Progenitor cell of endocrine pancreas (in vitro differentiated cells): ENCODE measurements around the gene ZNF773. TPM values are rescaled to one million over a fixed set of nuclear protein-coding genes. Genes with fewer than 3 reads are reported as not detected.
"Not testable (repeated sequence)": the region's sequence is repeated elsewhere in the genome, so short reads cannot be mapped to it uniquely, and the experiment has no call there.

Experiments
- DNase-seq: peaks from one replicate; pipeline ENCODE4 v3.0.0; 2021; ENCODE audit warnings: low spot score; ENCODE audit not compliant: unreplicated experiment
- H3K27ac Mint-ChIP-seq: 2 replicates; pipeline ENCODE4 v1.8.0; 2021; ENCODE audit warnings: mild to moderate bottlenecking, moderate library complexity, mixed read lengths
- H3K27me3 Mint-ChIP-seq: 2 replicates; pipeline ENCODE4 v1.8.0; 2021; ENCODE audit warnings: mixed read lengths
- H3K36me3 Mint-ChIP-seq: 2 replicates; pipeline ENCODE4 v1.8.0; 2022; ENCODE audit warnings: mixed read lengths; ENCODE audit not compliant: insufficient read depth
- H3K4me1 Mint-ChIP-seq: 2 replicates; pipeline ENCODE4 v1.8.0; 2021; ENCODE audit warnings: low read depth, mixed read lengths
- H3K4me3 Mint-ChIP-seq: 2 replicates; pipeline ENCODE4 v1.8.0; 2021; ENCODE audit warnings: low read depth, mild to moderate bottlenecking, moderate library complexity, mixed read lengths
- H3K9me3 Mint-ChIP-seq: 2 replicates; pipeline ENCODE4 v1.8.0; 2021; ENCODE audit warnings: low read depth, mixed read lengths
- CTCF ChIP-seq: fragments of 200-600 bp; sonication (generic); IDR thresholded peaks from one replicate; pipeline ENCODE4 v1.5.0; 2021; ENCODE audit warnings: antibody characterized with exemption, mild to moderate bottlenecking; ENCODE audit not compliant: unreplicated experiment
- long read RNA-seq: library from polyadenylated mRNA; unstranded; transcript quantifications from one replicate; pipeline ENCODE4 v2.0.0, GENCODE V29; 2020
- total RNA-seq: library from RNA; stranded (reverse); gene quantifications from 2 replicates; pipeline ENCODE4 v1.2.1, GENCODE V29; 2021

The ZNF773 gene
- 8.4 and 8.7 TPM in 2 replicates for total RNA-seq
- long read RNA-seq, transcript ZNF773-204 (4 exons, 2,019 nt), result major isoform, 23 of 47 reads
- long read RNA-seq, transcript ZNF773-201 (4 exons, 2,206 nt), result minor isoform, 11 of 47 reads
- long read RNA-seq, partial matches to known transcripts, result 0 of 47 reads
- long read RNA-seq, other reads (novel, unspliced or antisense), result 12 of 47 reads

GRCh38 chr19:57499680-57500395 is at the start of gene ZNF773:
ZNF773 (plus strand) TSS chr19:57499938; CDS start chr19:57500081, 143 bp downstream.
- DNase-seq, result peak; percentile 81
- H3K27ac Mint-ChIP-seq, result peak within 1 kb of the TSS; percentile 69
- H3K36me3 Mint-ChIP-seq, result peaks cover 51% of the 10 kb centered on the region
- peaks cover 48% of the 10 kb centered on the region for H3K9me3 Mint-ChIP-seq
- not testable (repeated sequence) for H3K4me1 Mint-ChIP-seq, H3K27me3 Mint-ChIP-seq
- H3K4me3 Mint-ChIP-seq, result peak within 1 kb of the TSS; percentile 79

GRCh38 chr19:57452307-57452706 is 47.4 kb upstream of the ZNF773 start:
- TF ChIP-seq CTCF, result no peak
- Mint-ChIP-seq H3K4me1 (no peaks in the 10 kb centered on the region), H3K36me3 (peaks cover 31% of the 10 kb centered on the region), H3K27ac (no peak overlapping the region), H3K4me3 (no peak overlapping the region), H3K27me3 (no peaks in the 10 kb centered on the region), H3K9me3 (peaks cover 22% of the 10 kb centered on the region)
- DNase-seq, result no peak

- H3K4me3 Mint-ChIP-seq, result no peak overlapping the region
- H3K36me3 Mint-ChIP-seq, result peaks cover 35% of the 10 kb centered on the region
- DNase-seq, result no peak
- H3K27me3 Mint-ChIP-seq, result no peaks in the 10 kb centered on the region
- no peaks in the 10 kb centered on the region for H3K4me1 Mint-ChIP-seq
- no peak overlapping the region for H3K27ac Mint-ChIP-seq
- no peak for TF ChIP-seq CTCF
- peaks cover 64% of the 10 kb centered on the region for H3K9me3 Mint-ChIP-seq
Measured at GRCh38 chr19:57465680-57466381, 33.9 kb upstream of the ZNF773 start.

GRCh38 chr19:57466489-57466888 is 33.2 kb upstream of the ZNF773 start:
- DNase-seq, result no peak
- no peaks in the 10 kb centered on the region for H3K27me3 Mint-ChIP-seq
- peaks cover 40% of the 10 kb centered on the region for H3K36me3 Mint-ChIP-seq
- H3K4me3 Mint-ChIP-seq, result no peak overlapping the region
- TF ChIP-seq CTCF, result no peak
- no peaks in the 10 kb centered on the region for H3K4me1 Mint-ChIP-seq
- H3K9me3 Mint-ChIP-seq, result peaks cover 62% of the 10 kb centered on the region
- no peak overlapping the region for H3K27ac Mint-ChIP-seq

- no peak for TF ChIP-seq CTCF
- Mint-ChIP-seq H3K4me3 (no peak overlapping the region), H3K27me3 (no peaks in the 10 kb centered on the region), H3K9me3 (peaks cover 76% of the 10 kb centered on the region), H3K36me3 (peaks cover 80% of the 10 kb centered on the region), H3K4me1 (no peaks in the 10 kb centered on the region), H3K27ac (no peak overlapping the region)
- DNase-seq, result no peak
Measured at GRCh38 chr19:57473646-57474045, 26.1 kb upstream of the ZNF773 start.
